Measurements from ENCODE around the gene SSH2. TPM values are rescaled to one million over a fixed set of nuclear protein-coding genes. Genes with fewer than 3 reads are reported as not detected.

Gene SSH2
- total and polyA plus RNA-seq, 4 donors: 7.5 to 14.1 (median 11.2) TPM

- 85% methylated on average over 4 of the region's 4 CpGs for WGBS
- Histone ChIP-seq H3K27me3 (ENCODE audit: control insufficient read depth in 4 of 4, insufficient read depth in 4 of 4, low read length in 3 of 4) (no peaks in the 10 kb centered on the region), H3K4me1 (ENCODE audit: control insufficient read depth in 4 of 4, insufficient read depth in 4 of 4, low read length in 3 of 4) (peaks cover 0 to 4% (median 2%) of the 10 kb centered on the region in 4 donors), H3K36me3 (ENCODE audit: control insufficient read depth in 4 of 4, insufficient read depth in 3 of 4, low read depth in 1 of 4, low read length in 3 of 4) (no peaks in the 10 kb centered on the region), H3K9me3 (ENCODE audit: control insufficient read depth in 4 of 4, low read length in 3 of 4) (no peaks in the 10 kb centered on the region), H3K27ac (ENCODE audit: low read depth in 1 of 2, low read length in 2 of 2) (no peak overlapping the region), H3K4me3 (ENCODE audit: low read depth in 1 of 3, low read length in 3 of 3) (no peak overlapping the region), H3K9ac (ENCODE audit: low read depth in 1 of 2, low read length in 2 of 2) (no peak overlapping the region)
- DNase-seq (ENCODE audit: low spot score): no peak
- TF ChIP-seq JUND (IDR thresholded peaks at IDR 0.05) (no peak), TAF1 (conservative IDR thresholded peaks at IDR 0.05) (no peak), CTCF (IDR thresholded peaks at IDR 0.05; ENCODE audit: low read depth, low read length, missing input control) (no peak), HNF4A (conservative IDR thresholded peaks at IDR 0.05) (no peak), EGR1 (IDR thresholded peaks at IDR 0.05; ENCODE audit: low read depth in 2 of 2) (no peak), NR2F2 (IDR thresholded peaks at IDR 0.05) (no peak), MAX (IDR thresholded peaks at IDR 0.05) (no peak), FOXA1 (IDR thresholded peaks at IDR 0.05) (no peak)
- TF ChIP-seq, protein P1, sequence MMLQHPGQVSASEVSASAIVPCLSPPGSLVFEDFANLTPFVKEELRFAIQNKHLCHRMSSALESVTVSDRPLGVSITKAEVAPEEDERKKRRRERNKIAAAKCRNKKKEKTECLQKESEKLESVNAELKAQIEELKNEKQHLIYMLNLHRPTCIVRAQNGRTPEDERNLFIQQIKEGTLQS (IDR thresholded peaks at IDR 0.05): no peak
Measured at GRCh38 chr17:29686993-29687590, 242.9 kb downstream of the SSH2 start.

DNA sequence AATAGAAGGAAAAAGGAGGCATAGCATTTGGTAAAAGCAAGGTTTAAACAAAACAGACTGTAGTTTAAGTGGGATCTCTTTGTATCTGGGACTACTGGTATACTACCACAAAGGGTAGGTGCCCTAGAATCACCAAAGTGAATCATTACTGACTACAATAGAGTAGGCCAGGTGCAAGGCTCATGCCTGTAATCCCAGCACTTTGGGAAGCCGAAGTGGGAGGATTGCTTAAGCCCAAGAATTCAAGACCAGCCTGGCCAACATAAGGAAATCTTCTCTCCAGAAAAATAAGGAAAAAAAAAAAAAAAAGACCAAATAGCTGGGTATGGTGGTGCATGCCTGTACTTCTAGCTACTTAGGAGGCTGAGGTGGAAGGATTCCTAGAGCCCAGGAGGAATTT is 246.5 kb downstream of the SSH2 start:
- Histone ChIP-seq H3K9me3 (ENCODE audit: control insufficient read depth in 4 of 4, low read length in 3 of 4) (no peaks in the 10 kb centered on the region), H3K27me3 (ENCODE audit: control insufficient read depth in 4 of 4, insufficient read depth in 4 of 4, low read length in 3 of 4) (no peaks in the 10 kb centered on the region), H3K4me1 (ENCODE audit: control insufficient read depth in 4 of 4, insufficient read depth in 4 of 4, low read length in 3 of 4) (peaks cover 0 to 4% (median 2%) of the 10 kb centered on the region in 4 donors), H3K27ac (ENCODE audit: low read depth in 1 of 2, low read length in 2 of 2) (no peak overlapping the region), H3K36me3 (ENCODE audit: control insufficient read depth in 4 of 4, insufficient read depth in 3 of 4, low read depth in 1 of 4, low read length in 3 of 4) (no peaks in the 10 kb centered on the region), H3K9ac (ENCODE audit: low read depth in 1 of 2, low read length in 2 of 2) (no peak overlapping the region), H3K4me3 (ENCODE audit: low read depth in 1 of 3, low read length in 3 of 3) (no peak overlapping the region)
- WGBS: 95% methylated on average over 1 of the region's 1 CpG
- no peak for DNase-seq (ENCODE audit: low spot score)
- TF ChIP-seq, protein P1 (IDR thresholded peaks at IDR 0.05): no peak
- TF ChIP-seq, protein P2, sequence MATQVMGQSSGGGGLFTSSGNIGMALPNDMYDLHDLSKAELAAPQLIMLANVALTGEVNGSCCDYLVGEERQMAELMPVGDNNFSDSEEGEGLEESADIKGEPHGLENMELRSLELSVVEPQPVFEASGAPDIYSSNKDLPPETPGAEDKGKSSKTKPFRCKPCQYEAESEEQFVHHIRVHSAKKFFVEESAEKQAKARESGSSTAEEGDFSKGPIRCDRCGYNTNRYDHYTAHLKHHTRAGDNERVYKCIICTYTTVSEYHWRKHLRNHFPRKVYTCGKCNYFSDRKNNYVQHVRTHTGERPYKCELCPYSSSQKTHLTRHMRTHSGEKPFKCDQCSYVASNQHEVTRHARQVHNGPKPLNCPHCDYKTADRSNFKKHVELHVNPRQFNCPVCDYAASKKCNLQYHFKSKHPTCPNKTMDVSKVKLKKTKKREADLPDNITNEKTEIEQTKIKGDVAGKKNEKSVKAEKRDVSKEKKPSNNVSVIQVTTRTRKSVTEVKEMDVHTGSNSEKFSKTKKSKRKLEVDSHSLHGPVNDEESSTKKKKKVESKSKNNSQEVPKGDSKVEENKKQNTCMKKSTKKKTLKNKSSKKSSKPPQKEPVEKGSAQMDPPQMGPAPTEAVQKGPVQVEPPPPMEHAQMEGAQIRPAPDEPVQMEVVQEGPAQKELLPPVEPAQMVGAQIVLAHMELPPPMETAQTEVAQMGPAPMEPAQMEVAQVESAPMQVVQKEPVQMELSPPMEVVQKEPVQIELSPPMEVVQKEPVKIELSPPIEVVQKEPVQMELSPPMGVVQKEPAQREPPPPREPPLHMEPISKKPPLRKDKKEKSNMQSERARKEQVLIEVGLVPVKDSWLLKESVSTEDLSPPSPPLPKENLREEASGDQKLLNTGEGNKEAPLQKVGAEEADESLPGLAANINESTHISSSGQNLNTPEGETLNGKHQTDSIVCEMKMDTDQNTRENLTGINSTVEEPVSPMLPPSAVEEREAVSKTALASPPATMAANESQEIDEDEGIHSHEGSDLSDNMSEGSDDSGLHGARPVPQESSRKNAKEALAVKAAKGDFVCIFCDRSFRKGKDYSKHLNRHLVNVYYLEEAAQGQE (IDR thresholded peaks at IDR 0.05): no peak
- TF ChIP-seq HNF4G (IDR thresholded peaks at IDR 0.05) (no peak), FOXA1 (IDR thresholded peaks at IDR 0.05) (no peak), YY1 (IDR thresholded peaks at IDR 0.05) (no peak), MAX (IDR thresholded peaks at IDR 0.05) (no peak), TAF1 (conservative IDR thresholded peaks at IDR 0.05) (no peak), RXRA (IDR thresholded peaks at IDR 0.05) (no peak), SP1 (IDR thresholded peaks at IDR 0.05) (no peak)
